ENCODE measurements around the gene EXOC5.
A peak's percentile ranks its signal among the peaks of the same experiment; 100 is the strongest.
"Not testable (repeated sequence)": the region's sequence is repeated elsewhere in the genome, so short reads cannot be mapped to it uniquely, and the experiment has no call there.

Gene EXOC5

DNA sequence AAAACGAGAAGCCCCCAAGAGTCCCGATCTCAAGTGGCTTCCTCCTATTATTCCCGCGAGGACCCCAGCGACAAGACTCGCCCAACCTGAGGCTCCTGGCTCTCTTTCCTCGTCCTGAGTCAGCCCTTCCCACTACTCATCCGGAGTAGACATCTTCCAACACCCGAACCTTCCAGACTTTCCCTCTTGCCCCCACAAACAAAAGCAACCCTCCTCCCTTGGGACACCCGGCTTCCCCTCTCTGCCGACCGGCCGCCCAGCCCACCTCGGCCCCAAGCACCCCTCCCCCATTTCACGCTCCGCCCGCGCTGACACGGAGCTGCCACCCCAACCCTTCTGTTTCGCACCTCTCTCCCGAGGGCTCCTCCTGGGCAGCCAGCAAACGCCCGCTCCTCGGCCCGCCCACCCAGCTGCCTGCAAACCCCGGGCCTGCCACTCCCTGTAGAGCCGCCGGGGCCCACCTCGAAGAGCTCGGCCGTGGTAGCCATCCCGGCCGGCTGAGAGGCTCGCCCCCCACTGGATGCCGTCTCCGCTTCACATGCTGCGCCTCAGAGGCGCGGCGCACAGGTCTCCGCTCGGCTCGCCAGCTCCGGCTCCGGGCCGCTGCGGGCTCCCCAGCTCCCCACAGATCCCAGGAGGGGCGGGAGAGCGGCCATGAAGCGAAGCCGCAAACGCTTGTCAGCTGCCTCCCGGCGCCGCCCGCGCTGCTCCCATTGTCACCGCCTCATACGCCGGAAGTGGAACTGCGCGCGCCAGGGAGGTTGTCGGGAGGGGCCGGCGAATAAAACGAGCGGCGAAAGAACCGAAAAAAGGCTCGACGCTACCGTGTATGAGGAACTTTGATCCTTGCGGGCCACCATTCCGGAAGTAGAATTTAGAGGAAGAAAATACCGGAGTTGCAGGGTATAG lies at the start of gene EXOC5, which contains the start of gene AP5M1:
Gene EXOC5 (minus strand): TSS at position 745 of the 909 bp plus-strand sequence. CDS start 257 bp downstream, at position 488.
Gene AP5M1 (plus strand): TSS at position 811 of the 909 bp plus-strand sequence. CDS start 344 bp downstream, outside the sequence.
- DNase-seq: peak; percentile 78 to 82 (median 80)

DNA sequence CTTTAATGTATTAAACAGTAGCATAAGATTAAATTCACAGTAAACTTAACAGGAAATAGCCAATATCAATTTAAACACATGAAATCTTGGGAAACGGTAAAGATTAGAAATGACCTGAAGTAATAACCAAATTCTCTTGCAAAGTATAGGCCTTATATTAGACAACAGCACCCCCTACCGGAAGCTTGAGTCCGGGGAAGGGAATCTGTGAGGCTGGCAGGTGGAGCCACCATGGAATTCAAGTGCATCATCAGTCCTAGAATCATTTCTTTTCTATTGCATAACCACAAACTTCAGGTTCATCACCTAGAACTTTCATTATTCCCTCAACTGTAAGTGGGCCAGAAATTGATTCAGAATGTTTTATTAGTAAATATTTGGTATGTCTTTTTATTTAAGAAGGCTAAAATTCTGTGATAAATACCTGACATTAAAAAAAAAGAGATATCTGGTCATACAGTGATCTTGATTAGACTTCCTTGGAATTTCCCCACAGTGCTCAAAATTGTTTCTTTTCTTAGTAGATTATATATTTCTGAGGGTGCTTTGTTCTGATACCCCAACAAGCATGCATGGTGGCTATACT lies 48.6 kb upstream of the EXOC5 start:
- peak; percentile 29 to 51 (median 42) for DNase-seq

DNA sequence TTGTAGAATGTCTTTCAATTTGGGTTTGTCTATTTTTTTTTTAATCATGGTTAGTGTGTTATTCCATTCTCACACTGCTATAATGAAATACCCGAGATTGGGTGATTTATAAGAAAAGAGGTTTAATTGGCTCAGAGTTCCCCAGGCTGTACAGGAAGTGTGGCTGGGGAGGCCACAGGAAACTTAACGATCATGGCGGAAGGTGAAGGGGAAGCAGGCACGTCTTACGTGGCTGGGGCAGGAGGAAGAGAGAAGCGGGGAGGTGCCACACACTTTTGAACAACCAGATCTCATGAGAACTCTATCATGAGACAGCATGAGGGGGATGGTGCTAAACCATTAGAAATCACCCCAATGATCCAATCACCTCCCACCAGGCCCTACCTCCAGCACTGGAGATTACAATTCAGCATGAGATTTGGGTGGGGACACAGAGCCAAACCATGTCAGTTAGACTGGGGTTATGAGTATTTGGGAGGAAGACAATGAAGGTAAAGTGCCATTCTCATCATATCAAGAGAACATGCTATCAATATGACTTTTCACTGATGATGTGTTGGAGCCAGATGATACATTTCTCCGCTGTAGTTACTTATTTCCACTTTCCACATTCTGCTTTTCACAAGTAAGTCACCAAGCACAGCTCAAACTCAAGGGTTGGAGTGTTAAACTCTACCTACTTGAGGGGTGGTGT lies 45.8 kb upstream of the EXOC5 start:
- no peak for DNase-seq

- DNase-seq: no peak
Measured at GRCh38 chr14:57302883-57303282, 34.2 kb upstream of the EXOC5 start.

DNA sequence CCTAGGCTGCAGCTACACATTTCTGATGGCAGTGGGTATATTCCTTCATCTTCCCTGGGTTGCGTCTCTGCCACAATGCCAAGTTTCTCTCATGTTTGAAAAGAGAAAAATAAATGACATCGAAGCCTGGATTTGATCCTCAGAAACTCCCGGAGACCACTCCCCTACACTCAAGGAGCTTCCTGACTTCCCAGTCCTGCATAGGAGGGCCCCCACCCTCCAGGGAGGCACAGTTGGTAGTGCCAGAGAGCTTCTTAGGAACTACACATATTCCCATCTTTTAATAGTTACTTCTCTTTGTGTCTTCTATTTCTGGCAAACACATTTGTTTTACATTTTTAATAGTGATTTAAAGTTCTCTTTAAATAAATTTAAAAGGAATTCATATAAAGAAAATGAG lies 30.8 kb upstream of the EXOC5 start:
- no peak for DNase-seq

DNA sequence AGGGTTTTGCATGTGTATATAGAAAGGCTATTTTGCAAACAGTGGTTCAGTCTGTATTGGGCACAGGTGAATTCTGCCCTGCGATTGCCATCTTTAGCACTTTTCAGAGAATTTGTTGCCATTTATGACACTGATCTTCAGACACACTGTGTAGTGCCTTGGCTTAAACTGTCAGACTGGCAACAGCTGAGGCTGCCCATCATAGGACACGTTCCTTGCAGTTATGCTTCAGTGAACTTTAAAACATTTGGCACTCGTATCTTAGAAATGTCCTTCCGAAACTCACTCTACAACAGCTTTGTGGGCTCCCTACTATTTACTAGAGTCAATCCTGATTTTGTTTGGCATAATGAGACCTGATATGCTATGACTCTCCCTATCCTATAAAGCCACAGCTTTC lies 29.1 kb upstream of the EXOC5 start:
- no peak for DNase-seq

DNA sequence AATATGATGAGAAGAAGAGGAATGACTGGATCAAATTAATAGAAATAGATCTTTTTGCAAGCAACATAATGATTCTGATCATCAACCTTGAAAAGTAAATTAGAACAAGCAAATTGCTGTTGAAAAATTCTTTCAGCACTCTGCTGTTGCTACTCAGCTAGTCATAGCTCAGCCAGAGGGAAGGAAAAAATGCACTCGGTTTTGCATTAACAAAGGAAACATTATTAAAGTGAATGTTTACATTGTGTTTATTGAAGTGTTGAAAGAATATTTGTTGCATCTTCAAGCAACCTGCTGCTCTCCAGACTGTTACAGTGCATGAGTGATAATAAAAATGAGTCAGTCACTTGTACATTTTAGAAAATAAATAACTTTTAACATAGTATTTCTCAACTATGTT lies 26.5 kb upstream of the EXOC5 start:
- DNase-seq: no peak

DNA sequence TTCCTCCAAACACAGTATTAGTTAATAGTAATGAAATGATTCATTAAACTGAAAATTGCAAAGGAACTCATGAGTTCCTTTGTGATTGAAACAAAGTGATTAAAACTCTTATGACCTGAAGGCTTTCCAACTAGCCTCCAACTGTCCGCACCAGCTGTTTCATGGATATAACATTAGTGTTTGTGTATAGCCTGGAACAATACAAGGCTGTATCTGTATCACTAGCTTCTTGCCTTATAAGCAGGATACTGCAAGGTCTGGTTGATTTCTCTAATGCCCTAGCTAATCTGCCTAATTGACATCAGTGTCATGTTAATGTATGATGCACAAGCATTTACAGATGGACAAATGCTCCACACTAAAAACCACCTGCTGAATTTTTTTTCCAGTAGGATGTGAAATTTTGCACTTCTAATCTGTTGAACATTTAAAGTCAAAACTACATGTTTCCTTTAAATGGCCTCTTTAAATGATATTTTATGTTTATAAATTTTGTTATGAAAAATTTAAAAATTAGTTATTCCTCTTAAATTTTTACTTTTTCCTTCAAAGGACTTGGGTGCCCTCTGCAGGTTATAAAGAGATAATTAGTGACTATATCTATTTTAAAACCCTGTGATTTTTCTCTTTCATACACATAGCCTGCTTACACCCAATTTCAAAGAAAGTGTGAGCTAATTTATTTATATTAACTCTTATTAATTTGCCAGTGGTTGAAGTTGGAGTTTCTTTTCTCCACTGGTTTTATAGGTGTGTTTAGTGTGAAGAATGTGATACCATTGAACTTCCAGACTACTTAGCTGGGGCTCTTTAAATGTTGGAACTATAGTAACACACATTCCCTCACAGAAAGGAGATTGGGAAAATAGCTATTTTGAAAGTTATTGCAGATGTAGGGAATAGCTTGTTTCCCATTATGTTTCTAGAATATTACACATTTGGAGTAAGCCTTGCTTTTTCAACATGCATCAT lies 25.4 kb upstream of the EXOC5 start:
- no peak for DNase-seq

- DNase-seq: no peak
Measured at GRCh38 chr14:57291692-57292647, 23.3 kb upstream of the EXOC5 start.

DNA sequence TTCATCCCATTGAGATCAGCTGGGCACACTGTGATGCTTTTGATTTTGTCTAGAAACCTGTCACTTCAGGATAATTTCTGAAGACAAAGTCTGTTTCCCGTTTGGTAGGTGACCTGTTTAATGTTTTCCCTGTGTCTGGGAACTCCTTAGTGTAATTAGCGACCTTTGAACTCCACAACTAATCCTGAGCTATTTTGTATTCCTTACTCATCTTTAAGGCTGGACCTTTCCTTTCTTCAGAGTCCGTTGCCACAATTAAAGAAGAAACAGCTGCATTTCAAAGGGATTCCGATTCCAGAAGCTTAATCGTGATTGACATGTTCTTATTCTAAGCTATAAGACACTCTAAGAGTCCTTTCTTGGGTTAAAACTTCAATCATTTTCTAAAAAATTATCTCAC lies 22.0 kb upstream of the EXOC5 start:
- no peak for DNase-seq

- no peak for DNase-seq
Measured at GRCh38 chr14:57287745-57288144, 19.0 kb upstream of the EXOC5 start.

GRCh38 chr14:57277062-57277461 lies 8.4 kb upstream of the EXOC5 start:
- no peak for DNase-seq

- DNase-seq: no peak
Measured at GRCh38 chr14:57275023-57275664, 6.4 kb upstream of the EXOC5 start.

DNA sequence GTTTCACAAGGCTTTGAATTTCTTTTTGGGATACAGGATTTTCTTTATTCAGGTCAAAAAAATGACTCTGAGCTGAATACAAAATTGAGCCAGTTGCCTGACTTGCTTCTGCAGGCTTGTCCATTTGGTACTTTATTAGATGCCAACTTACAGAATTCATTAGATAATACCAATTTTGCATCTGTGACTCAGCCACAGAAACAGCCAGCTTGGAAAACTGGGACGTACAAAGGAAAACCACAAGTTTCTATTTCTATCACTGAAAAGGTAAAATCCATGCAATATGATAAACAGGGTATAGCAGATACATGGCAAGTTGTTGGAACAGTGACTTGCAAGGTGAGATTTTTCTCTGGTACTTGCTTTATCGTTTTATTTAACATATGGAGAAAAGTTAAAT lies 5.8 kb upstream of the EXOC5 start:
- DNase-seq: no peak

- DNase-seq: no peak
Measured at GRCh38 chr14:57273236-57273635, 4.5 kb upstream of the EXOC5 start.

DNA sequence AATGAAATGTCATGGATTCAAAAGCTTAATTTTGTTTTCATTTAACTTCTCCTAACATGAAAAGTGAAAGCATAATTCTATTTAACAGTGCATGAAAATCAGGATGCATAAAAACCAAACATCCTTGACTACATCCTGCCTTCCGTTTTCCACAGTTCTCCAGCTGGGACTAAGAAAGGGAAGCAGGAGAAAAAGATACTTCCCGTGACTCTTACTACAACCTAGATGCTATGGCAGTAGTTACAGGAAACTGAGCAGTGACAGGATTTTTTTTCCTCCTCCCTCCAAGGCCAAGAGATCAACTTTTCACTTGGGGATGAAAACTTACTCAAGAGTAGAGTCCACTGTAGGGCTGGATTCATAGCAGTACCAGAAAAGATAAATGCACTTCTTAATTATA lies 2.6 kb downstream of the EXOC5 start:
- no peak for DNase-seq

DNA sequence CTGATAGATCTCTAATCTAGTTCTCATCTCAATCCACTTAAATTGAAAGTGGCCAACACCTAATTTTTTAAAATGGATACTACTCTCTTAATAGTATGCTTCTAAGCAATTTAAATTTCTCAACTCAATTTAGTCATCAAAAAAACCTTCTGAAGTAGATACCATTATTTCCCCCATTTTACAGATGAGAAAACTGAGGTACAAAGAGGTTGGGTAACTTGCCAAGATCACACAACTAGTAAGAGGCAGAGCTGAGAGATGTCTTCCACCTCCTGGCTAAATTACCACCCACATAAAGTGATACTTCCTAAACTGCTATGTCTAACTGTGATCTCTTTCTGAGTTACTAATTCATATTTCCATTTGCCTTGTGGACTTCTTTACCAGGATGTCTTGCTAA lies 6.6 kb downstream of the EXOC5 start:
- no peak for DNase-seq

DNA sequence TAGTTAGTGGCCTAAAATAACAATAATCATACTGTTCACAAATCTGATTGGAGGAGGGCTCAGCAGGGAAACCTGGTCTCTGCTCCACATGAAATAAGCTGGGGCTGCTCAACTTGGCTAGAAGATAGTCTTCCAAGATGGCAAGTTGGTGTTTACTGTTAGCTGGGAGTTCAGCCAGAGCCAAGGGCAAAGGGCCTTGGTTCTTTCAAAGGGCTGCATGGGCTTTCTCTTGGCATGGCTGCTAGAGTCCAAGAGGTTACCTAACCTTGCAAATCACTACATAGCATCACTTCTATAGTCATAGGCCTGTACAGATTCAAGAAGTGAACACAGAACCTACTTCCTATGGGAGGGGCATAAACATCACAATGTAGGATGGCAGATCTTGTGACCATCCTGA lies 7.1 kb downstream of the EXOC5 start:
- no peak for DNase-seq

DNA sequence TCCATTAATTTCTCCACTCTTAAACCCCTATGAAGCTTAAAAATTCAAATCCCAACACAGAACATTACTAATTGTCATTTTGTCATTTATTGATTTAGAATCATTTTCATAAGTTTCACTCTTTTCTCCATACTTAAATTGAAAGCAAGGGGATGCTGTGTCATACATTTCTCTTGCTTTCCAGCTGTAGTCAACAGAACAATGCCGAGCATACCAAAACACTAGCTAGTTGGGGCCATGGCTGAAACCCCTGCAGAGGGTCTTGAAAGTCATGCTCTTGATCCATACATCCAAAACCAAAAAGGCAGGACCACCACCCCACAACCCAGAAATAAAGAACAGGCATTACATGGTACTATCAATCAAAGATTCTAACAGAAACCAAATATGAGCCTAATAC lies 9.0 kb downstream of the EXOC5 start:
- DNase-seq: no peak

GRCh38 chr14:57258221-57258620 lies 10.5 kb downstream of the EXOC5 start:
- DNase-seq: not testable (repeated sequence)

- no peak for DNase-seq
Measured at GRCh38 chr14:57254884-57255283, 13.8 kb downstream of the EXOC5 start.
